ENCODE results near the gene CYTIP. TPM values are rescaled to one million over a fixed set of nuclear protein-coding genes. Genes with fewer than 3 reads are reported as not detected.
A peak's percentile ranks its signal among the peaks of the same experiment; 100 is the strongest.

CYTIP gene
- total RNA-seq (2022) (0.19 TPM in 1 of 2 replicates, not detected in the other), Bru-seq, nascent RNA (percentile 17 among the genes with signal in this experiment), BruChase-seq, experiment 1, labeled RNA remaining after a 6-hour chase (percentile 21 among the genes with signal in this experiment), BruChase-seq, experiment 2, labeled RNA remaining after a 2-hour chase (percentile 14 among the genes with signal in this experiment)
- long read RNA-seq: 0 reads

DNA sequence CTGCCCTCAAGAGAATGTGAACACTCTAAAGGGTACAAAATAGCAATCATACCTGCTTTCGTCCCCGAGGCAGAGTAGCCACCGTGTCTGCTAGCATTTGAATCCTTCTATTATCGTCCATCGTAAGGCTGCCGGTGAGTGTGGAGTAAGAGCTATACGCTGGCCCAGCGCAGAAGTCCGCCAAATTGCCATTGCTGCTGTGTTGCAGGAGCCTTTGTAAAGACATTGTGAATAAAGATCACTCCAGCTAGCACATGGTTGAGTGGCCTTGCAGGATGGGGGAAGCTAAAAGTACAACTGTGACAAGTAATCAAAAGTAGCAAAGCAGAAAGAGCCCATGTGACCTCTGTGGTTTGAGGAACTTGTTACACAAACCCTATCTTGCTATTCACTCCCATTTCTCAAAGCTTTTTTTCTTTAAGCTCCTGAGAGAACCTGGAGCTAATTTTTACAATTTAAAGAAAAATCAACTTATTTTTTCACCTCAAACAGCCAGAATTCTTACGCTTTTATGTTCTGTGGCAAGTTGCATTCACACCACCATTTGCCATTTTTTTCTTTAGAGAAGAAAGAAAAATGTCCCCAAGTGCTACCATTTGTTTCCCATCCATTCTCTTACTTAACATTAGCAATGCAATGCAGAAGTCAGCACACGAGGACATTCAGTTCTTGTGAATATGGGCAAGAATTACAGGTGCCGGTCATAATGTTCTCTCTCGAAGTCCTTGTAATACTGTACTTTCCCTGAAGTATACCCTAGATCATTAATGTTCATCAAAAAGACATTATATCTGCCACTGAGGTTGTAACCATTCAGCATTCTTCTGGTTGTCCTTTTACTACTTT is at the start of gene CYTIP:
Gene CYTIP (minus strand): TSS at position 295 of the 846 bp plus-strand sequence. CDS start 69 bp downstream, at position 226.
- H3K36me3 Mint-ChIP-seq (ENCODE audit: insufficient read depth, unreplicated experiment): no peaks in the 10 kb centered on the region
- peaks cover 41% of the 10 kb centered on the region for H3K4me1 Mint-ChIP-seq (ENCODE audit: insufficient read depth, unreplicated experiment)
- ChIA-PET POLR2A (no interaction called here), CTCF (no interaction called here)
- H3K27ac Mint-ChIP-seq (ENCODE audit: low read depth, unreplicated experiment): peak within 1 kb of the TSS; percentile 25
- H3K4me3 Mint-ChIP-seq (ENCODE audit: unreplicated experiment): peak within 1 kb of the TSS; percentile 1
- TF ChIP-seq, protein P1, sequence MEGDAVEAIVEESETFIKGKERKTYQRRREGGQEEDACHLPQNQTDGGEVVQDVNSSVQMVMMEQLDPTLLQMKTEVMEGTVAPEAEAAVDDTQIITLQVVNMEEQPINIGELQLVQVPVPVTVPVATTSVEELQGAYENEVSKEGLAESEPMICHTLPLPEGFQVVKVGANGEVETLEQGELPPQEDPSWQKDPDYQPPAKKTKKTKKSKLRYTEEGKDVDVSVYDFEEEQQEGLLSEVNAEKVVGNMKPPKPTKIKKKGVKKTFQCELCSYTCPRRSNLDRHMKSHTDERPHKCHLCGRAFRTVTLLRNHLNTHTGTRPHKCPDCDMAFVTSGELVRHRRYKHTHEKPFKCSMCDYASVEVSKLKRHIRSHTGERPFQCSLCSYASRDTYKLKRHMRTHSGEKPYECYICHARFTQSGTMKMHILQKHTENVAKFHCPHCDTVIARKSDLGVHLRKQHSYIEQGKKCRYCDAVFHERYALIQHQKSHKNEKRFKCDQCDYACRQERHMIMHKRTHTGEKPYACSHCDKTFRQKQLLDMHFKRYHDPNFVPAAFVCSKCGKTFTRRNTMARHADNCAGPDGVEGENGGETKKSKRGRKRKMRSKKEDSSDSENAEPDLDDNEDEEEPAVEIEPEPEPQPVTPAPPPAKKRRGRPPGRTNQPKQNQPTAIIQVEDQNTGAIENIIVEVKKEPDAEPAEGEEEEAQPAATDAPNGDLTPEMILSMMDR (IDR thresholded peaks at IDR 0.05; ENCODE audit: unreplicated experiment): no peak
- DNase-seq (ENCODE audit: unreplicated experiment): no peak
- no peaks in the 10 kb centered on the region for H3K27me3 Mint-ChIP-seq (ENCODE audit: insufficient read depth, unreplicated experiment)
- intact Hi-C loops (cut with micrococcal nuclease): no loop called here
- no peaks in the 10 kb centered on the region for H3K9me3 Mint-ChIP-seq (ENCODE audit: unreplicated experiment)
- no TSS peak for BruUV-seq (replicated peaks)

GRCh38 chr2:157492189-157492773 is 48.4 kb upstream of the CYTIP start:
- ChIA-PET CTCF (interaction anchor here (0.6 to 3.1 kb wide), 25 partner anchors 11 to 1271 kb away, joined by 3 to 15 read pairs (median 3); no protein-coding TSS in a partner anchor), POLR2A (interaction anchor here (1.1 kb wide), 1 partner anchor 53 kb away, joined by 3 read pairs; no protein-coding TSS in a partner anchor)
- TF ChIP-seq, protein P1 (IDR thresholded peaks at IDR 0.05; ENCODE audit: unreplicated experiment): peak; percentile 58
- intact Hi-C loops (cut with micrococcal nuclease): loop anchor here (5.0 to 10.0 kb wide), 5 partner anchors 165 to 1263 kb away; partner anchors contain the start of gene ERMN
- no TSS peak for BruUV-seq (replicated peaks)
- Mint-ChIP-seq H3K9me3 (ENCODE audit: unreplicated experiment) (no peaks in the 10 kb centered on the region), H3K27me3 (ENCODE audit: insufficient read depth, unreplicated experiment) (no peaks in the 10 kb centered on the region), H3K36me3 (ENCODE audit: insufficient read depth, unreplicated experiment) (no peaks in the 10 kb centered on the region), H3K27ac (ENCODE audit: low read depth, unreplicated experiment) (no peak overlapping the region), H3K4me1 (ENCODE audit: insufficient read depth, unreplicated experiment) (peaks cover 21% of the 10 kb centered on the region), H3K4me3 (ENCODE audit: unreplicated experiment) (no peak overlapping the region)
- peak; percentile 73 for DNase-seq (ENCODE audit: unreplicated experiment)

DNA sequence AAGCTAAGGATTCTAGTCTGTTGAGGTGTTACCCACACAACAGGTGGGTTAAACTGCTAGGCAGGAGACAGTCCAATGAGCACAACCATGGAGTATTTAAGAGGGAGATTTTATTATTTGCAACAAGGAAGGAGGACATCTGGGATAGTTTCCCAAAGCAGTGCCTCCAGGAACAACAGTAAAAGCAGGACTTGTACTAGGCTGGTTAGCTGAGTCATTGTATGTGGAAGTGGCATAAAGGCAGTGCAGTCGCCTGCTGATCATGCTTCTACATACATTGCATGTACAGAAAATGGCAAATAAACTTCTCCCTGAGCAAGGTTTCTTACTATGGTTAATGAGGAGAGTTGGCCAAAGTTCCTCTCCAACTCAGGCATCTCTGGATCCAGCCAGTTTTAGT is 46.1 kb upstream of the CYTIP start:
- Mint-ChIP-seq H3K36me3 (ENCODE audit: insufficient read depth, unreplicated experiment) (no peaks in the 10 kb centered on the region), H3K27ac (ENCODE audit: low read depth, unreplicated experiment) (no peak overlapping the region), H3K4me1 (ENCODE audit: insufficient read depth, unreplicated experiment) (peaks cover 31% of the 10 kb centered on the region), H3K4me3 (ENCODE audit: unreplicated experiment) (no peak overlapping the region), H3K27me3 (ENCODE audit: insufficient read depth, unreplicated experiment) (no peaks in the 10 kb centered on the region), H3K9me3 (ENCODE audit: unreplicated experiment) (no peaks in the 10 kb centered on the region)
- CTCF ChIA-PET: interaction anchor here (0.5 to 3.1 kb wide), 13 partner anchors 9 to 1232 kb away, joined by 3 to 12 read pairs (median 3); no protein-coding TSS in a partner anchor
- no peak for DNase-seq (ENCODE audit: unreplicated experiment)
- POLR2A ChIA-PET: no interaction called here
- BruUV-seq (replicated peaks): no TSS peak
- intact Hi-C loops (cut with micrococcal nuclease): loop anchor here (5.0 to 10.0 kb wide), 5 partner anchors 163 to 1265 kb away; partner anchors contain the start of gene ERMN
- TF ChIP-seq, protein P1 (IDR thresholded peaks at IDR 0.05; ENCODE audit: unreplicated experiment): no peak

- ChIA-PET POLR2A (no interaction called here), CTCF (interaction anchor here (1.1 to 2.2 kb wide), 5 partner anchors 9 to 175 kb away, joined by 3 to 8 read pairs (median 4); no protein-coding TSS in a partner anchor)
- no TSS peak for BruUV-seq (replicated peaks)
- no peaks in the 10 kb centered on the region for H3K36me3 Mint-ChIP-seq (ENCODE audit: insufficient read depth, unreplicated experiment)
- intact Hi-C loops (cut with micrococcal nuclease): no loop called here
- H3K9me3 Mint-ChIP-seq (ENCODE audit: unreplicated experiment): no peaks in the 10 kb centered on the region
- no peak overlapping the region for H3K4me3 Mint-ChIP-seq (ENCODE audit: unreplicated experiment)
- DNase-seq (ENCODE audit: unreplicated experiment): peak; percentile 28
- peak overlapping the region; percentile 46 for H3K27ac Mint-ChIP-seq (ENCODE audit: low read depth, unreplicated experiment)
- H3K27me3 Mint-ChIP-seq (ENCODE audit: insufficient read depth, unreplicated experiment): no peaks in the 10 kb centered on the region
- TF ChIP-seq, protein P1 (IDR thresholded peaks at IDR 0.05; ENCODE audit: unreplicated experiment): no peak
- peaks cover 31% of the 10 kb centered on the region for H3K4me1 Mint-ChIP-seq (ENCODE audit: insufficient read depth, unreplicated experiment)
These were observed 45.0 kb upstream of the CYTIP start for GRCh38 chr2:157488877-157489276.
